ENCODE results near the gene L3HYPDH. TPM values are rescaled to one million over a fixed set of nuclear protein-coding genes. Genes with fewer than 3 reads are reported as not detected.

The L3HYPDH gene
- total RNA-seq, 1 experiment from 2014 or later = 25.1 TPM

GRCh38 chr14:59484639-59485175 lies 499 bp upstream of the L3HYPDH start:
- BruUV-seq (replicated peaks) = no TSS peak
- intact Hi-C loops (cut with micrococcal nuclease; ENCODE audit: unreplicated experiment) (no loop called here), in situ Hi-C loops (cut with HindIII; ENCODE audit: low pct_unique_long_range_greater_than_20kb, low sequenced_read_pairs) (no loop called here)
- peak; percentile 2 for DNase-seq (ENCODE audit: low read depth, low spot score)
- TF ChIP-seq TCF7L2 (IDR thresholded peaks at IDR 0.05; ENCODE audit: low read depth, low read length) = no peak
- TF ChIP-seq CTCF (IDR thresholded peaks at IDR 0.05) = no peak
- TF ChIP-seq REST (IDR thresholded peaks at IDR 0.05; ENCODE audit: insufficient read depth in 1 of 2, low read depth in 2 of 2, low read length in 1 of 2) = no peak
- TF ChIP-seq POLR2AphosphoS5 (IDR thresholded peaks at IDR 0.05; ENCODE audit: low read depth, low read length) = no peak
- TF ChIP-seq SIN3A (IDR thresholded peaks at IDR 0.05; ENCODE audit: borderline replicate concordance, insufficient read depth, low read depth, low read length) = no peak
- H3K4me3 ChIP-seq (ENCODE audit: low read depth in 2 of 2, low read length in 2 of 2) = peak overlapping the region; percentile 87 to 94
- H3K9me3 ChIP-seq (ENCODE audit: control insufficient read depth, insufficient read depth, low read depth, low read length) = no peaks in the 10 kb centered on the region
- H3K36me3 ChIP-seq (ENCODE audit: control insufficient read depth, insufficient read depth, low read length) = peaks cover 20% of the 10 kb centered on the region
- no peaks in the 10 kb centered on the region for H3K27me3 ChIP-seq (ENCODE audit: control insufficient read depth, insufficient read depth, low read length)
- H3K4me1 ChIP-seq (ENCODE audit: control insufficient read depth, insufficient read depth, low read length) = peaks cover 19% of the 10 kb centered on the region
- ATAC-seq = peak; percentile 71
- CTCF ChIA-PET = interaction anchor here (1.1 to 1.2 kb wide), 2 partner anchors 41 to 90 kb away, joined by 3 read pairs; no protein-coding TSS in a partner anchor
- peak overlapping the region; percentile 94 for H3K27ac ChIP-seq (ENCODE audit: low read length)
- POLR2A ChIA-PET = interaction anchor here (0.6 kb wide), 1 partner anchor 8 kb away, joined by 3 read pairs; no protein-coding TSS in a partner anchor

GRCh38 chr14:59483363-59483762 lies 845 bp downstream of the L3HYPDH start:
- intact Hi-C loops (cut with micrococcal nuclease; ENCODE audit: unreplicated experiment) = no loop called here
- ChIA-PET POLR2A (no interaction called here), CTCF (interaction anchor here (1.1 to 1.2 kb wide), 2 partner anchors 40 to 93 kb away, joined by 3 to 4 read pairs; partner anchors contain the start of gene CCDC175)
- peak; percentile 1 for DNase-seq (ENCODE audit: low read depth, low spot score)
- peak overlapping the region; percentile 94 for H3K27ac ChIP-seq (ENCODE audit: low read length)
- H3K4me1 ChIP-seq (ENCODE audit: control insufficient read depth, insufficient read depth, low read length) = peaks cover 19% of the 10 kb centered on the region
- no TSS peak for BruUV-seq (replicated peaks)
- no peak for TF ChIP-seq CTCF (IDR thresholded peaks at IDR 0.05)
- TF ChIP-seq SIN3A (IDR thresholded peaks at IDR 0.05; ENCODE audit: borderline replicate concordance, insufficient read depth, low read depth, low read length) = no peak
- TF ChIP-seq REST (IDR thresholded peaks at IDR 0.05; ENCODE audit: insufficient read depth in 1 of 2, low read depth in 2 of 2, low read length in 1 of 2) = no peak
- TF ChIP-seq POLR2AphosphoS5 (IDR thresholded peaks at IDR 0.05; ENCODE audit: low read depth, low read length) = no peak
- no peak for TF ChIP-seq TCF7L2 (IDR thresholded peaks at IDR 0.05; ENCODE audit: low read depth, low read length)
- H3K36me3 ChIP-seq (ENCODE audit: control insufficient read depth, insufficient read depth, low read length) = peaks cover 21% of the 10 kb centered on the region
- ATAC-seq = no peak
- in situ Hi-C loops (cut with HindIII; ENCODE audit: low pct_unique_long_range_greater_than_20kb, low sequenced_read_pairs) = no loop called here
- H3K9me3 ChIP-seq (ENCODE audit: control insufficient read depth, insufficient read depth, low read depth, low read length) = no peaks in the 10 kb centered on the region
- no peaks in the 10 kb centered on the region for H3K27me3 ChIP-seq (ENCODE audit: control insufficient read depth, insufficient read depth, low read length)
- H3K4me3 ChIP-seq (ENCODE audit: low read depth in 2 of 2, low read length in 2 of 2) = peak overlapping the region; percentile 87 to 94

Measured in Panc1 (cell line).